GM21619 (cell line): ENCODE measurements around the gene EDNRB.
A peak's percentile ranks its signal among the peaks of the same experiment; 100 is the strongest.
"Not testable (repeated sequence)": the region's sequence is repeated elsewhere in the genome, so short reads cannot be mapped to it uniquely, and the experiment has no call there.

Experiments
- ATAC-seq: cut with Tn5 transposase; IDR thresholded peaks from one replicate; pipeline ENCODE4 v1.9.1; 2021; ENCODE audit not compliant: unreplicated experiment

The EDNRB gene

DNA sequence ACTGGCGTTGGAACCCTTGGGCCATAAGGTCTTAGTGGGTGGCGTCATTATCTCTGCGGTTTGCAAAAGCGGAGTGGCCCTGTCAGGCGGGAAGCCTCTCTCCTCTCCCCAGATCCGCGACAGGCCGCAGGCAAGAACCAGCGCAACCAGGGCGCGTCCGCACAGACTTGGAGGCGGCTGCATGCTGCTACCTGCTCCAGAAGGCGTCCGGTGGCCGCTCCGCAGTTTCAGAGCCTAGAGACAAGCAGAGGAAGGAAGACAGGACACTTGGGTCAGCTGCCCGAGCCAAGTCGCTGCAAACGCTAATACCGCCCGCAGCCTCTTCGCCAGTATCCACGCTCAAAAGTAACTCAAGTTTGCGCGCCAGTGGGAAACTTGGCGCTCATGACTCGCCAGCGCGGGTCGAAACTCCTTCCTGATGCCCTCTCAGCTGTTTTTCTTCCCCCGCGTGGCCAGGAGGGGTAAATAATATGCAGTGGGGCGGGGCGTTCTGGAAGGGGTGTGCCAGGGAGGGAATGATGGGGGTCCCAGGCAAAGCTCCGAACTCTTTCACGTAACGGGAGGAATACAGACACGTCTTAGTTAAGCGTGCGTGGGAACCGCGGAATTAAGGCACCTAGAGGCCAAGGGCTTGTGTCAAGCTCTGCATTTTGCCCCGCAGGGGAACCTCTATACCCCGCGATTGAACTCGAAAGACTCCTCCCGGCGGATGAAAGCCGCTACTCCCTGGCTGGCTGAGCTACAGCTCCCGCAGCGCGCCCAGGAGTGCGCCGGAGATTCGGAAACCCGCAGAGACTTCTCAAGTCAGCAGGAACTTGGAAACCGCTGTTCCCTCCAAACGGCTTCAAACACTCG, at the start of gene EDNRB:
Gene EDNRB, minus strand, starts transcription at position 441 of the 855 bp plus-strand sequence. Its CDS starts 258 bp downstream, at position 183.
- no peak for ATAC-seq

DNA sequence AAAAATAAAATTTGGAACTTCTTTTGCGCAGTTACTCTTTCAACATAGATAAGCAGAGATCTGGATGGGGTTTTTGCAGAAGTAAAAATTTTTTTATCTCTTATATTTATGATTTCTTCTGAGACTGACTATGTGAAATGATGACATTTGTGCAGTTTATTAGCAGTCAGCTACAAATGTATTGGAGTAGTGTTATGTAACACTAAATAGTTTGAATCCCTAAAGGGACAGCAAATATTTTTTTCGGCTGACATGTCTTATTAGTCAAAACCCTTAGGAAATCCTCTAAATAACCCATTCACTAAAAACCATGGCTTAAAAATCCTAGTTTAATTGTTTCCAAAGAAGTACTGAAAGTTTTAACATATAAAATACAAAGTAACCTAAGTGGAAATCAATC, 48.0 kb upstream of the EDNRB start:
- no peak for ATAC-seq

DNA sequence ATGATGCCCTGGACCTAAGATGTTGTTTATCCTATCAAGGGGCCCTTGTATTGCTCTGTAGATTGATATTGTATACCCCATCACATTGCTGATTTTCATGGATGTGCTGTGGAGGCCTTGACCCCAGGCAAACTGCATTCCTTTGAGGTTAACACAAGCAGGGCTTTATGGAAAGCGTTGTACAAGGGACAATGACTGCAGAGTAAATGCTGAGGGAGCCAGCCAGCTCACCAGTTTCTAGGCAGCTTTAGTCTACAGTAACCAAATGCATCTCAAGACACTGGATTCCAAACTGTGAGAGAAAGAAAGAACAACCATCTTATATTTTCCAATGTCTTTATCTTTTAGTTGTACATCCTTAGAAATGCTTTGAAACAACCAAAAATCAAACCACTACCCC, 34.1 kb upstream of the EDNRB start:
- ATAC-seq: no peak

DNA sequence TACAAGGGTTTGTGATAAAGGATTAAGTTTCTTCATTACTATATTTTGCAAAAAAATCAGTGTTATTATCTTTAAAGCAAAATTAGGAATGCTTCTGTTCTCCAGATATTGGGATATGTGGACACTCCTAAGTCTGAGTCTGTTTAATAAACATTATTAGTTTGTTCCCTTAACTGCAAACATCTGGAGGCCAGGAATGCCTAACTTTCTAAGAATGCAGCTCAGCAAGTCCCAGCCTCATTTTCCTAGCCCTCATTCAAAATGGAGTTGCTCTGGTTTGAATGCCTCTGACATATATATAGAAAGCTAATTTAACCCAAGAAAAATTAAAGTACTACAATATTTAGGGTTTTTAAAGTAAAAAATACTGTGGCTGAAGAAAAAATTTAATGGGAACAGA, 33.6 kb upstream of the EDNRB start:
- no peak for ATAC-seq

DNA sequence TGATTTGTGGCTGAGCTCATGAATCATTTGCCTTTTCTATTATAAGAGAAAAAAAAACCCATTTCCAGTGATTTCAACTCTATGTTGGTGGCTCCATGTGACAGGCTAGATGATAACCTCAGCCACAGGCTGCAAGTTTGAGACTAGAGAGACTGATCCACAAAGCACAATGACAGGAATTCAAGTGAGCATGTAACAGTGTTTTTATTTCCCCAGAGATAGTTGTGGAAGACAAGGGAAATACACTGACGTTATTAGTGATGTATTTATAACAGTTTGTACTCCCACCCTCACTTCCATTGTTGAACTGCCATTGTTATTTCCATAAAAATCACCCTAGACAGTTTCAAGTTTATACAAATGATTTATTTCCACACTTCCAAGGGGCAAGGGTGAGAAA, 27.9 kb upstream of the EDNRB start:
- ATAC-seq: no peak

DNA sequence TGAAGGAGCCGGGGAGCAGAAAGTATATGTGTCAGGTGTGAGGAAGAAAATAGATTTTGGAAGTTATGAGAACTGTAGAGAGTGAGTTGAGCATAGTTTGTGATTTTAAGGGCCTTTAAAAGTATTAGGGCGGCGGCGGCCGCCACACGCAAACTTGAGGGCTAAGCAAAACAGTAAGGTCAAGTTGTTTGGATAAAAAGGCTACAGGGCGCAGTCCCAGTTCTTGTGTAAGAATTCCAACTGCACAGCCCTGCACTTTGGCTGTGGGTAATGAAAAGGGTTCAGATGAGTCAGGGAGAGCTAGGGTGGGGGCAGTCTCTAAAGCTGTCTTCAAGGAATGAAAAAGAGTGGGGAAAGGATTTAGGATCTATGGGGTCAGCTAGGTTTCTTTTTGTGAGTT, 16.4 kb upstream of the EDNRB start:
- not testable (repeated sequence) for ATAC-seq

DNA sequence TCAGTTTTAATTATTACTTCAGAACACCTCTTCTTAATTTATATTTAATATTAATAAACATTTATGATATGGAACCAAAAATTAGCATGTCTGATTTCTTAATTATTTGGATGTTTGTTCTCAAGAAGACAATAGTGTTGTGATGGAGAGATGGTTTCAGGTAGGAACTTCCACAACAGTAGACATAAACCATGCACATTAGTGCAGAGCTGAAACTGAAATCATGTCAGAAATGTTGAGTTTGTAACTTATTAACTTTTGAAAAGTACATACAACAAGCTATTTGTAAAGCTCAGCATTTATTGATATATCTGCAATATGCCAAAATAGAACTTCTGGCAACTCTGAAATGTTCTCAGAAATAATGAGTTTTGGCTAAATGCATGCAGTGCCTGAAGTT, 11.8 kb upstream of the EDNRB start:
- peak; percentile 84 for ATAC-seq

DNA sequence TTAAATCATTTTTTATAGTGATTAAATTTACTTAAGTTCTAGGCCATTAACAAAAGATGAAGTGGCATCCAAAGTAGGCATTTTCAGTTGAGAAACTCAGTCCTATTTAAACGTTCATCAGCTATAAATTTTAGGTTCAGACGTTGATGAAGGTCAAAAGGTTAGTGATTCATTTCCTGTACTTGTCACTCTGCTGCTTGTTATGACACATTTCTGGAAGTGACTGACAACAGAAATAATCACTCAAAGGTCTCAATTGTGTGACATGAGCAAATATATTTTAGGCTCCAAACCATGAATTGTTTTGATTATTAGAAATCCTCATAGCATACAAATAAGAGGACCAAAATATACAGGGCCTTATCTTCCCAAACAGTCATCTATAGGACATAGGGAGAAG, 10.3 kb upstream of the EDNRB start:
- peak; percentile 91 for ATAC-seq

DNA sequence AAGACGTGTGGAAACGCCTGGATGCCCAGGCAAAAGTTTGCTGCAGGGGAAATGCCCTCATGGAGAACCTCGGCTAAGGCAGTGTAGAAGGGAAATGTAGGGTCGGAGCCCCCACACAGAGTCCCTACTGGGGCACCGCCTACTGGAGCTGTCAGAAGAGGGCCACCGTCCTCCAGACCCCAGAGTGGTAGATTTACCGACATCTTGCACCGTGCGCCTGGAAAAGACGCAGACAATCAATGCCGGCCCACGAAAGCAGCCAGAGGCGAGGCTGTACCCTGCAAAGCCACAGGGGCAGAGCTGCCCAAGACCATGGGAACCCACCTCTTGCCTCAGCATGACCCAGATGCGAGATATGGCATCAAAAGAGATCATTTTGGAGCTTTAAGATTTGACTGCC, 7.0 kb upstream of the EDNRB start:
- ATAC-seq: no peak

DNA sequence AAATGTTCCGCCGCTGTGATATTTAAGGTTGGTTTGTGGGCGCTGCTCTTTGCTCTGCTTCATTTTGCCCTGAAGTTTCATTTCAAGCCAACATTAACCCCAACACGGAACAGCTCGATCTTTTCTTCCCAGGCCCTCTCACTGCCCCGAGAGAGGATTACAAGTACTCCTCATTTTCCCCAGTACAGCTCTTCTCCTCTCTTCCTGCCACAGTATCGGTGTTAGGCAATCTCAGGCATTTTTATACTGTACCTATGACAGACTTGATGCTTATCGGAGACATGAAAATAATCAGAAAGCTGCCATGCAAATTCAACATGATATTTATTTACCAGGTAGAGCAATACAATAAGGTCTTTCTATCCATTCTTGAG, 1.3 kb upstream of the EDNRB start:
- ATAC-seq: no peak

DNA sequence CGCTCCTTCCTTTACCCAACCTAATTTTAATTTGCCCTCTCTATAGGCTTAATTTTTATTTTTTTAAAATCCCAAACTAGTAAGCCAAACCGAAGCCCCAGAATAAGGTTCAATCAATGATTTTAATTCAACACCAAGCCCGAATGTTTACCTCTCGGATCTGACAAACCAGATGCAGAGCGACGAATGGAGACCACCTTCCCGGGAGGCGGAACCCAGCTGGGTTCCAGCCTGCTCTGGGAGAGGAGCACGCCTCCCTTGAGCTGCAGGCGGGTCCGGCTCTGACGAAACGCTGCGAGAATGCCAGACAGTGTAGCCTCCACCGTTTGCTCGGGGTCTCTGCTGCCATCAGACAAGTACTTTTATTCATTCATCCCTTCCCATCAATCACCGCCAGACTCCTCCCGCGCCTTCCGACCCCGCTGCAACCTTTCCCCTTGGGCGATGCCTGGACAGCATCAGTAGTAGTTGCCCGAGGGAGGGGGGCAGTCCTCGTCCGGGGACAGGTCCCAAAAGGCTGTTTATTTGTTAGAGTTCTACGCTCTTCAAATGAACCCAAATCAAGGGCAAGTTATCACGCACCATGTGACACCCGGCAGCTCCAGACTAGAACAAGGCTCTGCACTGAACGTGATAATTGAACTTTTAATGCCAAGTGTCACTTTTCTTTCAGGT, 752 bp upstream of the EDNRB start:
- no peak for ATAC-seq

DNA sequence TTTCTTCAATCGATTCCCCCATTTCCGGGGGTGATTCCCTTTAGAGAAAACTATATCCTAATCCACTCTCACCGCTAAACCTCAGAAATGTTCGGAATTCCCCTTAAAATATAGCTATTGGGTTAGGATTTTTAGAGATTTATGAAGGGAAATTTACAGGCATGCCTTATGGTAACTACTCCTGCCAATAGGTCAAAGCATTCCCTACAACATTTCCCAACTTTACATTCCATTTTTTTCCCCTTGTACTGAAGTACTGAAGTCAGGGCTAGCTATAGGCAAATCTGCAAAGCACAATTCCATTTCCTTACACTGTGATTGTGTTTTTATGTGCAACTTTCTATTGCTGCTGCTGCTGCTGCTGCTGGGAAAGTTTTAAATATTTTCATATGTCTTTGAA, 2.1 kb downstream of the EDNRB start:
- no peak for ATAC-seq

DNA sequence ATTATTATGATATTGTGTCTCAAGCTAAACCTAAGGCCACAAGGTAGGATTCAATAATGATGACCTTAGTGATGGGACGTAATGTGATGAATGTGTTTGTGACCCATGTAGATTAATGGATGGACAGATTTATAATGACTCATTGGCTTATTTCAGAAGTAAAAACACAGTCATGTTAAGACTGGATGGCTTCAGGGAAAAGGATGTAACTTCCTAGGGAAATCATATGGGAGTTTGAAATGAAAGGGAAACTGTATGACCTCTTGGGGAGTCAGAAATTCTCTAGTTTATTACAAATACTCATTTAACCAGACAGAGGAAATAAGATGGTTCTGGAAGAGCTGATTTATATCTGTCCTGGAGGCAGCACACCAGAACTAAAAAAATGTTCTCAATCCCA, 2.9 kb downstream of the EDNRB start:
- ATAC-seq: no peak

DNA sequence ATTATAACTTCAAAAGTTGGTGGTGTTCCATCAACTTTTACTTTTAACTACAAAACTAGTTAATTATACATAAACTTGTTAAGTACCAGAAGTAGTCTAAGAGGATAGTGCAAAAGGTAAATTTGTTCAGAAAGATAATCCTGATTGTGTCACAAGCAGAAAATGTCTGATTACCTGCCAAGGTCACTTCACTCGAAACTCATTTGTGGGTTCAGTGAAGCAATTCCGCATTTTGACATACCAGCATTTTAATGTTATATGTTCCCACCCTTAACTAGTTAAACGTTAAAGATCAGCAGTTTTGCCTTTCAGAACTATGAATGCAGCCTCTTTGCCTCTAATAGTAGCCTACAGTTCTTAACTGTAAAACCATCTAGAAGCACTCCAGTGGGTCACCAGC, 5.6 kb downstream of the EDNRB start:
- ATAC-seq: no peak

DNA sequence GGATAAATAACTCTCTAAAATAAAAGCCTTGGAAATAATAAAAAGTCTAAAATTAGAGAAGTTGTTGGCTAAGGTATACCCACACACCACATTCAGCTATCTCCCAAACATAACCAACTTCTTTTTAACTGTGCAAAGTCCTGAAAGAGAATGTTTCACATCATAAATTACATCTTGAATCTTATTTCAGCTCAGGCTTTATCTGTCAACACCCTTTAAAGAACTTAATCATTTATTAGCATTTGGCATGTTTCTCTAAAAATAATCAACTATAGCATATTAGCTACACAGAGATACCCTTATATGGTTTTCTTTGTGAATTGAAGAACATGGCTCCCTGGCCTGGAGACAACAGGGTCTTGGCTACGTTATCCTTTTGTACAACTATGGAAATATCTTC, 6.9 kb downstream of the EDNRB start:
- ATAC-seq: no peak

DNA sequence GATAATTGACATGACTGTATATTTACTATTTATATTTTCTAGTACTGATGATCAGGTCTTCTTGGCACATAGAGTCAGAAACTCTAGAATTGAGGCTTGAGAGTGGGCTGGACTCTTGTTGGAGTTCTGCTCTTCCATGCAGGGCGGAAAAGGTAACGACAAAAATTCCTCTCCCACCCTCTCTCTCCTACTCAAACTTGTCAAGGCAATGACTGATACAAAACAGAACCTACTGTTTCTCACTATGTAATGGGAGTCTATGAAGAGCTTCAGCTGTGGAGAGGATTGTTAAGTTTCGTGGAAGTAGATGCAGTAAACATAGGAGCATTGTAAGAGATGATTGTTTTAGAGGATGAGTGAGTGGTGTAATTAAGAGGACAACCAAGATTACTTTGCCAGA, 8.8 kb downstream of the EDNRB start:
- no peak for ATAC-seq

DNA sequence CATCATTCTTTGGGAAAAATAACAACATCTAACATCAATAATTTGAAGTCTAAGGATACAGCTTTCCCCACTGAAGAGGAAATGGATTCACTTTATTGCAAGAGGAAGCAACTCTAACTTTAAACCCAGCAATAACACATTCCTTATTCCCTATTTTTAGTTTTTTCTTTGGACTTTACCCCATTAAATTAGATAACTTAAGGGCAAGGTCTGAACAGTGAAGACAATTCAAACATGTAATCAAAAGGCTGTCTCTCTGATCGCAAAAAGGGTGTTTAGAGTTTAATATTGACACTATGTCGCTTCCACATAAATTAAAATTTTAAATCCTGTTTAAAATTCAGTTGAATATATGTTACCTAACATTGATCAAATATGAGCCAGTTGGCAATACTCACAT, 10.1 kb downstream of the EDNRB start:
- no peak for ATAC-seq

DNA sequence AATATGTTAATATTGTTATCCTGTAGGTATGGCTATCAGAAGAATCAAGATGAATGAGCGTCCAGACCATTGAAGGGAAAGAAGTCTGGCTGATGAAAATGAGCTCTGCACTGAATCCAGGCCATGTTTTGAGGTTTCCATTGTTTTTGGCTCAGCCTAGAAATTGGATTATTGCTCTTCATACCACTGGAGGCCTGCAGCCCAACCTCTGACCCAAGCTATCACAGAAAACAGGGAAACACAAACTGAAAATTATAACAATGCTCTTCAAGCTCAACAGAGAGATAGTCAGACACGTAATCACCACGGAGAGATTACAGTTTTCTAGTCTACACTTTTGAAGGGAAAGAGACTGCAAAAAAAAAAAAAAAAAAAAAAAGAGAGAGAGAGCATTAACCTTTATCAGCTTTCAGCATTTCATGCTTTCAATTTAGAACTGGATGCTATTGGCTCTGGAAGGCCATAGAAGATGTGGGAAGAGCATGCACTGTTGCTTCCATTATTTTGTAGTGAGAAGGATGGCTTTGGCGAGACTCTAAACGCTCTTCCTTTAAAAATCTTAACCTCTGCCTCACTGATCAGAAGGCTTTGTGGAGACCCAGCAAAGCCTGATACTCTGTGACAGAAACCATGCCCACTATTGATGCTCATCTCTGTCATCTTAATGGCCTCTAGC, 10.8 kb downstream of the EDNRB start:
- no peak for ATAC-seq

DNA sequence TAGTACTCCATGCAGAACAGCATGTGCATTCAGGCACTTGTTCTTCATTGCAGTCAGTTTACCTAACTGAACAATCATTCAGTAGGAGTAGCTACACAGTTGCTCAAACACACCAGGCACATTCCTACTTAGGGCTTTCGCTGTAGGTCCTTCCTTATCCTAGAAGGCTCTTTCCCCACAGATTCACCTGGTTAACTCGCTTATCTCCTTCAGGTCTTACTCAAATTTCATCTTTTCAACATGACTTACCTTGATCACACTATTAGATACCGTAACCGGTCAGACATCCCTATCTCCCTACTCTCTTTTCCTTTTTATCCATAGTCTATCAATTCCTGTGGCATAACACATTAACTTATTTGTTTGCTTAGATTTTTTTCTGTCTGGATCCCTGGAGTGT, 14.6 kb downstream of the EDNRB start:
- ATAC-seq: no peak

DNA sequence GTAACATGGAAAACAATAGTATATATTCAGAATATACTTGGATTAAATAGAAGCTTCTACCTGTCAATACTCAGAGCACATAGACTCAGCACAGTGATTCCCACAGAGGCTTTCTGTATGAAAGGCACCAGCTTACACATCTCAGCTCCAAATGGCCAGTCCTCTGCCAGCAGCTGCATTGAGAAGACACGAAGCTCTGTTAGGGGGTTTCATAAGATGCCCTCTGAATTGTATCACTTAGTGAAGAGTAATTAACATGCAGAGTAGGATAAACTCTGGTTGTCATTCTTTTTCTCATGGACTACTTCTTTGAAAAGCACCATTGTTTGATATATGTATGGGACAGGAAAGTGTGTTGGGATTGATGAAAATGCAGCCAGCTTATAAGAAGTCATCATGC, 15.2 kb downstream of the EDNRB start:
- ATAC-seq: no peak

DNA sequence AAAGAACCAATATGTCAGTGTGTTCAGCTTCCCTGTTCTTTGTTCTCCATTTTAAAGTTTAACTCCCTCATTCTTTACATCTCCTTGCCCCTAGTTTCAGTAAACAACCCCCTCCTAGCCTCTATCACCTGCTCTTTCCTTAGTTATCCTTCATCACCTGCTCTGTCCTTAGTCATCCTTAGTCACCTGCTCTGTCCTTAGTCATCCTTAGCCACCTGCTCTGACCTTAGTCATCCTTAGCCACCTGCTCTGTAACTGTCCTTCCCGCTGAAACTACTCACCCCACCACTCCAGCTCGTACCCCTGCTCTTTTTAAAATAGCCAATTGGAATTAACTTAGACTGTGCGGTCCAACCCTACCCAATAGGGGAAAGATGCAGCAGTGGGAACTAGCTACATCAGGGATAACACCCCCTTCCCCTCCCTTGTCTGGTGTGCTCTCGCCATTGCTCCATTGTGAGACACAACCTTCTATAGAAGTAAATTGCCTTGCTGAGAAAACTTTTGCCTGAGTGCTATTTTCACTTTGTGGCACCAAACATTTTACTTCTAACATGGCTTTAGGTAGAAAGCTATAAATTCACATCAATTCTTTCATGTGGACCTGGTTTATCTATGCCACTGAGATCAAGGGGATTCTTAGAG, 16.2 kb downstream of the EDNRB start:
- ATAC-seq: no peak

DNA sequence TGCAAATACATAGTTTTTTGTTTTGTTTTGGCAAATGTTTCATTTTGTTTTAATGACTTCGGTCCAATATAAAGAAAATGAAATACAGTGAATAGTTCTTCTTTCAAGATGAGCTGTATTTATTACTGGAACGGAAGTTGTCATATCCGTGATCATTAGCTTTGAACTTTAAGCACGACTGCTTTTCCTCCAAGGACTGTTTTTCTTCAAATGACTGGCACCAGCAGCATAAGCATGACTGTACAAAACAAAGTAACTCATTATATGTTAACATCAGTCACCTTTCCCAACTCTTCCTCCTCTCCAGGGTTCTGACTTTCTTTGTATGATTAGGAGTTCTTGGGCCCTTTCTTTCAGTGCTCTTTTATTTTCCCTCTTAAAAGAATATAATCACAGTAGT, 20.5 kb downstream of the EDNRB start:
- ATAC-seq: peak; percentile 98
